Measurements from ENCODE around the gene MAN1C1.

GRCh38 chr1:25704267-25704691 lies 87.7 kb downstream of the MAN1C1 start:
- TF ChIP-seq CTCF (IDR thresholded peaks at IDR 0.05; ENCODE audit: insufficient read depth, low read length, poor library complexity, severe bottlenecking) (no peak), EZH2phosphoT487 (conservative IDR thresholded peaks at IDR 0.05; ENCODE audit: low read length) (no peak)
